GM12801 (cell line): ENCODE measurements around the gene SH2B3.

ENCODE experiments used
- CTCF ChIP-seq: IDR thresholded peaks from one replicate; pipeline ENCODE4 v1.5.1; 2011; ENCODE audit warnings: control low read depth; ENCODE audit not compliant: insufficient read length; ENCODE audit errors: extremely low read depth

The SH2B3 gene

GRCh38 chr12:111446631-111447570 lies 41.2 kb downstream of the SH2B3 start:
- no peak for TF ChIP-seq CTCF

- no peak for TF ChIP-seq CTCF
These were observed 42.0 kb downstream of the SH2B3 start for GRCh38 chr12:111447571-111448265.

GRCh38 chr12:111448266-111448830 lies 42.6 kb downstream of the SH2B3 start:
- no peak for TF ChIP-seq CTCF

GRCh38 chr12:111448846-111449790 lies 43.4 kb downstream of the SH2B3 start:
- TF ChIP-seq CTCF = no peak

DNA sequence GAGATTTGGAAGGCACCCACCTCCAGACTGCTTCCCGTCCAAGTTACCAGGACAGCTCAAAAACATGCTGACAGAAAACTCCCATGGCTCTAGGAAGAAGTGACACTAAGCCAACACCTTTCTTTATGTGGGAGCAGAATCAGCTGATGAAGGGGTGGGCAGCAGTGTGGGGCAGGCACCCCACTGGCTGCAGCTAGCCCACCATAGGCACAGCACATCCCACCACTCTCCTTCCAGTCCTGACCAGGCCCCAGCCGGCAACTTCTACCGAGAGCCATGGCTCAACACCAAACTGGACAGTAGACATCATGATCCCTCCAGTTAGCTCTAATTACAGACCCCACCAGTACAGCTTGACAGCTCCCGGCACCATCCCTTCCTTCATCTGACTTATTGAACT lies 45.0 kb downstream of the SH2B3 start:
- TF ChIP-seq CTCF = no peak

GRCh38 chr12:111451232-111451631 lies 45.5 kb downstream of the SH2B3 start:
- TF ChIP-seq CTCF = no peak
